H1 (cell line): ENCODE data around the gene SIN3B.

Experiments
- BACH1 ChIP-seq: IDR thresholded peaks from 2 replicates; pipeline ENCODE4 v1.6.1; 2012; ENCODE audit warnings: low read length, improper control_type of control experiment
- CEBPB ChIP-seq: IDR thresholded peaks from 2 replicates; pipeline ENCODE4 v1.6.1; 2012; ENCODE audit warnings: low read depth, low read length
- CHD2 ChIP-seq: IDR thresholded peaks from 2 replicates; pipeline ENCODE4 v1.6.1; 2012; ENCODE audit warnings: low read length, improper control_type of control experiment
- EZH2 ChIP-seq: fragments of 200-600 bp; sonication (generic); IDR thresholded peaks from 2 replicates; pipeline ENCODE4 v1.7.1; 2012; ENCODE audit warnings: low read depth, mild to moderate bottlenecking, moderate library complexity, low read length, inconsistent platforms; ENCODE audit not compliant: severe bottlenecking
- HDAC6 ChIP-seq: IDR thresholded peaks from one replicate; pipeline ENCODE4 v1.7.1; 2012; ENCODE audit warnings: low read depth, mild to moderate bottlenecking, inconsistent platforms, low read length, moderate library complexity
- NRF1 ChIP-seq: IDR thresholded peaks from 2 replicates; pipeline ENCODE4 v1.6.1; 2011; ENCODE audit warnings: mild to moderate bottlenecking, low read depth, low read length, improper control_type of control experiment
- POLR2A ChIP-seq, 2 experiments: IDR thresholded peaks; 1 replicate in 1 of 2; 2 replicates in 1 of 2; pipeline ENCODE4 v1.6.1; 2011; ENCODE audit warnings: low read depth in 2 of 2, low read length in 2 of 2, mild to moderate bottlenecking in 2 of 2; ENCODE audit errors: control extremely low read depth in 1 of 2
- POLR2AphosphoS5 ChIP-seq: IDR thresholded peaks from 2 replicates; pipeline ENCODE4 v1.6.1; 2011; ENCODE audit warnings: low read depth, low read length
- SIN3A ChIP-seq, 2 experiments: IDR thresholded peaks in 1 of 2; conservative IDR thresholded peaks in 1 of 2; 2 replicates each; pipeline ENCODE4 v1.6.1; 2011 to 2012; ENCODE audit warnings: low read length in 2 of 2, improper control_type of control experiment in 1 of 2, low read depth in 1 of 2, mild to moderate bottlenecking in 1 of 2
- TAF1 ChIP-seq: IDR thresholded peaks from 2 replicates; pipeline ENCODE4 v1.6.1; 2011; ENCODE audit warnings: mild to moderate bottlenecking, low read depth, low read length
- YY1 ChIP-seq: IDR thresholded peaks from 2 replicates; pipeline ENCODE4 v1.6.1; 2011; ENCODE audit warnings: low read depth, mild to moderate bottlenecking, low read length
- ZNF274 ChIP-seq: IDR thresholded peaks from 2 replicates; pipeline ENCODE4 v1.7.0; 2012; ENCODE audit warnings: low read length, borderline replicate concordance; ENCODE audit errors: extremely low read depth
- TF ChIP-seq, protein P1 (sequence below), 3 experiments: IDR thresholded peaks; 1 replicate in 2 of 3; 2 replicates in 1 of 3; pipeline versions ENCODE4 v1.5.1 to v1.6.1; 2011; ENCODE audit warnings: low read length in 3 of 3, mild to moderate bottlenecking in 3 of 3, inconsistent platforms in 2 of 3, low read depth in 1 of 3, moderate library complexity in 1 of 3; ENCODE audit not compliant: insufficient read depth in 1 of 3; ENCODE audit errors: control extremely low read depth in 1 of 3
- TF ChIP-seq, protein P2 (sequence below): fragments of 300-600 bp; sonication (generic); IDR thresholded peaks from 2 replicates; pipeline ENCODE4 v1.7.1; 2012; ENCODE audit warnings: low read length, moderate library complexity, mild to moderate bottlenecking, inconsistent platforms; ENCODE audit not compliant: insufficient replicate concordance

- TF ChIP-seq NRF1 = no peak
- no peak for TF ChIP-seq HDAC6
- no peak for TF ChIP-seq ZNF274
- no peak for TF ChIP-seq EZH2
- TF ChIP-seq, protein P1, sequence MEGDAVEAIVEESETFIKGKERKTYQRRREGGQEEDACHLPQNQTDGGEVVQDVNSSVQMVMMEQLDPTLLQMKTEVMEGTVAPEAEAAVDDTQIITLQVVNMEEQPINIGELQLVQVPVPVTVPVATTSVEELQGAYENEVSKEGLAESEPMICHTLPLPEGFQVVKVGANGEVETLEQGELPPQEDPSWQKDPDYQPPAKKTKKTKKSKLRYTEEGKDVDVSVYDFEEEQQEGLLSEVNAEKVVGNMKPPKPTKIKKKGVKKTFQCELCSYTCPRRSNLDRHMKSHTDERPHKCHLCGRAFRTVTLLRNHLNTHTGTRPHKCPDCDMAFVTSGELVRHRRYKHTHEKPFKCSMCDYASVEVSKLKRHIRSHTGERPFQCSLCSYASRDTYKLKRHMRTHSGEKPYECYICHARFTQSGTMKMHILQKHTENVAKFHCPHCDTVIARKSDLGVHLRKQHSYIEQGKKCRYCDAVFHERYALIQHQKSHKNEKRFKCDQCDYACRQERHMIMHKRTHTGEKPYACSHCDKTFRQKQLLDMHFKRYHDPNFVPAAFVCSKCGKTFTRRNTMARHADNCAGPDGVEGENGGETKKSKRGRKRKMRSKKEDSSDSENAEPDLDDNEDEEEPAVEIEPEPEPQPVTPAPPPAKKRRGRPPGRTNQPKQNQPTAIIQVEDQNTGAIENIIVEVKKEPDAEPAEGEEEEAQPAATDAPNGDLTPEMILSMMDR (IDR thresholded peaks at IDR 0.05; ENCODE audit: control extremely low read depth in 1 of 3, insufficient read depth in 1 of 3, low read depth in 1 of 3, low read length in 3 of 3) = no peak
- TF ChIP-seq CEBPB = no peak
- TF ChIP-seq CHD2 = no peak
- no peak for TF ChIP-seq POLR2A (IDR thresholded peaks at IDR 0.05; ENCODE audit: control extremely low read depth in 1 of 2, low read depth in 2 of 2, low read length in 2 of 2)
- TF ChIP-seq SIN3A (conservative IDR thresholded peaks at IDR 0.05 in 1 of 2, IDR thresholded peaks at IDR 0.05 in 1 of 2; ENCODE audit: low read depth in 1 of 2, low read length in 2 of 2) = no peak
- TF ChIP-seq YY1 = no peak
- no peak for TF ChIP-seq POLR2AphosphoS5
- TF ChIP-seq TAF1 = no peak
- TF ChIP-seq, protein P2, sequence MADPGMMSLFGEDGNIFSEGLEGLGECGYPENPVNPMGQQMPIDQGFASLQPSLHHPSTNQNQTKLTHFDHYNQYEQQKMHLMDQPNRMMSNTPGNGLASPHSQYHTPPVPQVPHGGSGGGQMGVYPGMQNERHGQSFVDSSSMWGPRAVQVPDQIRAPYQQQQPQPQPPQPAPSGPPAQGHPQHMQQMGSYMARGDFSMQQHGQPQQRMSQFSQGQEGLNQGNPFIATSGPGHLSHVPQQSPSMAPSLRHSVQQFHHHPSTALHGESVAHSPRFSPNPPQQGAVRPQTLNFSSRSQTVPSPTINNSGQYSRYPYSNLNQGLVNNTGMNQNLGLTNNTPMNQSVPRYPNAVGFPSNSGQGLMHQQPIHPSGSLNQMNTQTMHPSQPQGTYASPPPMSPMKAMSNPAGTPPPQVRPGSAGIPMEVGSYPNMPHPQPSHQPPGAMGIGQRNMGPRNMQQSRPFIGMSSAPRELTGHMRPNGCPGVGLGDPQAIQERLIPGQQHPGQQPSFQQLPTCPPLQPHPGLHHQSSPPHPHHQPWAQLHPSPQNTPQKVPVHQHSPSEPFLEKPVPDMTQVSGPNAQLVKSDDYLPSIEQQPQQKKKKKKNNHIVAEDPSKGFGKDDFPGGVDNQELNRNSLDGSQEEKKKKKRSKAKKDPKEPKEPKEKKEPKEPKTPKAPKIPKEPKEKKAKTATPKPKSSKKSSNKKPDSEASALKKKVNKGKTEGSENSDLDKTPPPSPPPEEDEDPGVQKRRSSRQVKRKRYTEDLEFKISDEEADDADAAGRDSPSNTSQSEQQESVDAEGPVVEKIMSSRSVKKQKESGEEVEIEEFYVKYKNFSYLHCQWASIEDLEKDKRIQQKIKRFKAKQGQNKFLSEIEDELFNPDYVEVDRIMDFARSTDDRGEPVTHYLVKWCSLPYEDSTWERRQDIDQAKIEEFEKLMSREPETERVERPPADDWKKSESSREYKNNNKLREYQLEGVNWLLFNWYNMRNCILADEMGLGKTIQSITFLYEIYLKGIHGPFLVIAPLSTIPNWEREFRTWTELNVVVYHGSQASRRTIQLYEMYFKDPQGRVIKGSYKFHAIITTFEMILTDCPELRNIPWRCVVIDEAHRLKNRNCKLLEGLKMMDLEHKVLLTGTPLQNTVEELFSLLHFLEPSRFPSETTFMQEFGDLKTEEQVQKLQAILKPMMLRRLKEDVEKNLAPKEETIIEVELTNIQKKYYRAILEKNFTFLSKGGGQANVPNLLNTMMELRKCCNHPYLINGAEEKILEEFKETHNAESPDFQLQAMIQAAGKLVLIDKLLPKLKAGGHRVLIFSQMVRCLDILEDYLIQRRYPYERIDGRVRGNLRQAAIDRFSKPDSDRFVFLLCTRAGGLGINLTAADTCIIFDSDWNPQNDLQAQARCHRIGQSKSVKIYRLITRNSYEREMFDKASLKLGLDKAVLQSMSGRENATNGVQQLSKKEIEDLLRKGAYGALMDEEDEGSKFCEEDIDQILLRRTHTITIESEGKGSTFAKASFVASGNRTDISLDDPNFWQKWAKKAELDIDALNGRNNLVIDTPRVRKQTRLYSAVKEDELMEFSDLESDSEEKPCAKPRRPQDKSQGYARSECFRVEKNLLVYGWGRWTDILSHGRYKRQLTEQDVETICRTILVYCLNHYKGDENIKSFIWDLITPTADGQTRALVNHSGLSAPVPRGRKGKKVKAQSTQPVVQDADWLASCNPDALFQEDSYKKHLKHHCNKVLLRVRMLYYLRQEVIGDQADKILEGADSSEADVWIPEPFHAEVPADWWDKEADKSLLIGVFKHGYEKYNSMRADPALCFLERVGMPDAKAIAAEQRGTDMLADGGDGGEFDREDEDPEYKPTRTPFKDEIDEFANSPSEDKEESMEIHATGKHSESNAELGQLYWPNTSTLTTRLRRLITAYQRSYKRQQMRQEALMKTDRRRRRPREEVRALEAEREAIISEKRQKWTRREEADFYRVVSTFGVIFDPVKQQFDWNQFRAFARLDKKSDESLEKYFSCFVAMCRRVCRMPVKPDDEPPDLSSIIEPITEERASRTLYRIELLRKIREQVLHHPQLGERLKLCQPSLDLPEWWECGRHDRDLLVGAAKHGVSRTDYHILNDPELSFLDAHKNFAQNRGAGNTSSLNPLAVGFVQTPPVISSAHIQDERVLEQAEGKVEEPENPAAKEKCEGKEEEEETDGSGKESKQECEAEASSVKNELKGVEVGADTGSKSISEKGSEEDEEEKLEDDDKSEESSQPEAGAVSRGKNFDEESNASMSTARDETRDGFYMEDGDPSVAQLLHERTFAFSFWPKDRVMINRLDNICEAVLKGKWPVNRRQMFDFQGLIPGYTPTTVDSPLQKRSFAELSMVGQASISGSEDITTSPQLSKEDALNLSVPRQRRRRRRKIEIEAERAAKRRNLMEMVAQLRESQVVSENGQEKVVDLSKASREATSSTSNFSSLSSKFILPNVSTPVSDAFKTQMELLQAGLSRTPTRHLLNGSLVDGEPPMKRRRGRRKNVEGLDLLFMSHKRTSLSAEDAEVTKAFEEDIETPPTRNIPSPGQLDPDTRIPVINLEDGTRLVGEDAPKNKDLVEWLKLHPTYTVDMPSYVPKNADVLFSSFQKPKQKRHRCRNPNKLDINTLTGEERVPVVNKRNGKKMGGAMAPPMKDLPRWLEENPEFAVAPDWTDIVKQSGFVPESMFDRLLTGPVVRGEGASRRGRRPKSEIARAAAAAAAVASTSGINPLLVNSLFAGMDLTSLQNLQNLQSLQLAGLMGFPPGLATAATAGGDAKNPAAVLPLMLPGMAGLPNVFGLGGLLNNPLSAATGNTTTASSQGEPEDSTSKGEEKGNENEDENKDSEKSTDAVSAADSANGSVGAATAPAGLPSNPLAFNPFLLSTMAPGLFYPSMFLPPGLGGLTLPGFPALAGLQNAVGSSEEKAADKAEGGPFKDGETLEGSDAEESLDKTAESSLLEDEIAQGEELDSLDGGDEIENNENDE = no peak
- TF ChIP-seq BACH1 = no peak
These were observed 37.3 kb upstream of the SIN3B start for GRCh38 chr19:16791942-16792341.
